HEK293 (cell line): Measurements from ENCODE around the gene ELOVL1.

Experiments used
- HOXD13 ChIP-seq: sonication (generic); formaldehyde crosslinking; IDR thresholded peaks from 2 replicates; pipeline ENCODE4 v1.8.0; 2022; ENCODE audit warnings: missing genetic modification reagents, borderline replicate concordance
- OSR2 ChIP-seq: fragments of 450-650 bp; formaldehyde crosslinking; IDR thresholded peaks from 2 replicates; pipeline ENCODE4 v1.5.1; 2016; ENCODE audit warnings: missing biosample characterization, missing genetic modification characterization
- SETDB1 ChIP-seq: IDR thresholded peaks from one replicate; pipeline ENCODE4 v1.6.1; 2017; ENCODE audit warnings: mild to moderate bottlenecking, low read length, moderate library complexity, mixed read lengths; ENCODE audit not compliant: insufficient read length
- ZBTB11 ChIP-seq: fragments of 450-650 bp; formaldehyde crosslinking; conservative IDR thresholded peaks from 2 replicates; pipeline ENCODE4 v1.5.1; 2016; ENCODE audit warnings: low read depth, missing biosample characterization, missing genetic modification characterization
- ZBTB44 ChIP-seq: fragments of 450-650 bp; IDR thresholded peaks from 2 replicates; pipeline ENCODE4 v1.5.1; 2018; ENCODE audit warnings: missing biosample characterization, mild to moderate bottlenecking, missing genetic modification characterization
- ZBTB48 ChIP-seq: fragments of 450-650 bp; formaldehyde crosslinking; IDR thresholded peaks from 2 replicates; pipeline ENCODE4 v1.5.1; 2016; ENCODE audit warnings: missing biosample characterization, missing genetic modification characterization
- ZEB2 ChIP-seq: fragments of 450-650 bp; formaldehyde crosslinking; IDR thresholded peaks from 2 replicates; pipeline ENCODE4 v1.5.1; 2016; ENCODE audit warnings: missing biosample characterization, missing genetic modification characterization
- ZFHX2 ChIP-seq: fragments of 450-650 bp; formaldehyde crosslinking; conservative IDR thresholded peaks from 2 replicates; pipeline ENCODE4 v1.5.1; 2016; ENCODE audit warnings: missing biosample characterization, missing genetic modification characterization
- ZFP3 ChIP-seq: fragments of 450-650 bp; formaldehyde crosslinking; IDR thresholded peaks from 2 replicates; pipeline ENCODE4 v1.5.1; 2016; ENCODE audit warnings: low read depth, missing biosample characterization, missing genetic modification characterization
- ZFP41 ChIP-seq: fragments of 450-650 bp; formaldehyde crosslinking; IDR thresholded peaks from 2 replicates; pipeline ENCODE4 v1.5.1; 2016; ENCODE audit warnings: missing biosample characterization, missing genetic modification characterization, borderline replicate concordance
- ZNF133 ChIP-seq: fragments of 450-650 bp; formaldehyde crosslinking; IDR thresholded peaks from 2 replicates; pipeline ENCODE4 v1.5.1; 2016; ENCODE audit warnings: missing biosample characterization, missing genetic modification characterization
- ZNF184 ChIP-seq: fragments of 450-650 bp; IDR thresholded peaks from 2 replicates; pipeline ENCODE4 v1.5.1; 2018; ENCODE audit warnings: missing biosample characterization, mild to moderate bottlenecking, missing genetic modification characterization
- ZNF2 ChIP-seq: fragments of 450-650 bp; formaldehyde crosslinking; IDR thresholded peaks from 2 replicates; pipeline ENCODE4 v1.5.1; 2016; ENCODE audit warnings: missing biosample characterization, missing genetic modification characterization
- ZNF202 ChIP-seq: fragments of 450-650 bp; formaldehyde crosslinking; IDR thresholded peaks from 2 replicates; pipeline ENCODE4 v1.5.1; 2016; ENCODE audit warnings: missing biosample characterization, missing genetic modification characterization, borderline replicate concordance
- ZNF211 ChIP-seq: fragments of 450-650 bp; formaldehyde crosslinking; IDR thresholded peaks from 2 replicates; pipeline ENCODE4 v1.5.1; 2016; ENCODE audit warnings: low read depth, missing biosample characterization, missing genetic modification characterization
- ZNF221 ChIP-seq: fragments of 450-650 bp; formaldehyde crosslinking; IDR thresholded peaks from 2 replicates; pipeline ENCODE4 v1.5.1; 2017; ENCODE audit warnings: missing biosample characterization, missing genetic modification characterization, borderline replicate concordance
- ZNF26 ChIP-seq: fragments of 450-650 bp; formaldehyde crosslinking; IDR thresholded peaks from 2 replicates; pipeline ENCODE4 v1.5.1; 2016; ENCODE audit warnings: missing biosample characterization, missing genetic modification characterization
- ZNF266 ChIP-seq: fragments of 450-650 bp; formaldehyde crosslinking; IDR thresholded peaks from 2 replicates; pipeline ENCODE4 v1.5.1; 2016; ENCODE audit warnings: missing biosample characterization, missing genetic modification characterization, low read depth
- ZNF302 ChIP-seq: fragments of 450-650 bp; formaldehyde crosslinking; IDR thresholded peaks from 2 replicates; pipeline ENCODE4 v1.5.1; 2016; ENCODE audit warnings: missing biosample characterization, missing genetic modification characterization, low read depth
- ZNF311 ChIP-seq: fragments of 450-650 bp; formaldehyde crosslinking; IDR thresholded peaks from 2 replicates; pipeline ENCODE4 v1.5.1; 2017; ENCODE audit warnings: missing biosample characterization, missing genetic modification characterization, borderline replicate concordance
- ZNF394 ChIP-seq: fragments of 450-650 bp; formaldehyde crosslinking; IDR thresholded peaks from 2 replicates; pipeline ENCODE4 v1.5.1; 2016; ENCODE audit warnings: missing biosample characterization, missing genetic modification characterization, mild to moderate bottlenecking, moderate library complexity, borderline replicate concordance
- ZNF398 ChIP-seq: fragments of 450-650 bp; formaldehyde crosslinking; IDR thresholded peaks from 2 replicates; pipeline ENCODE4 v1.5.1; 2017; ENCODE audit warnings: missing biosample characterization, missing genetic modification characterization
- ZNF423 ChIP-seq: fragments of 450-650 bp; formaldehyde crosslinking; IDR thresholded peaks from 2 replicates; pipeline ENCODE4 v1.5.1; 2016; ENCODE audit warnings: missing biosample characterization, missing genetic modification characterization
- ZNF645 ChIP-seq: fragments of 450-650 bp; formaldehyde crosslinking; IDR thresholded peaks from 2 replicates; pipeline ENCODE4; 2016; ENCODE audit warnings: missing biosample characterization, missing genetic modification characterization
- ZNF658 ChIP-seq: fragments of 450-650 bp; formaldehyde crosslinking; IDR thresholded peaks from 2 replicates; pipeline ENCODE4; 2016; ENCODE audit warnings: missing biosample characterization, missing genetic modification characterization
- ZNF660 ChIP-seq: fragments of 450-650 bp; IDR thresholded peaks from 2 replicates; pipeline ENCODE4 v1.5.1; 2018; ENCODE audit warnings: missing biosample characterization, mild to moderate bottlenecking, missing genetic modification characterization
- ZNF747 ChIP-seq: fragments of 450-650 bp; formaldehyde crosslinking; IDR thresholded peaks from 2 replicates; pipeline ENCODE4 v1.5.1; 2016; ENCODE audit warnings: missing biosample characterization, missing genetic modification characterization
- ZNF768 ChIP-seq: fragments of 450-650 bp; formaldehyde crosslinking; IDR thresholded peaks from 2 replicates; pipeline ENCODE4 v1.5.1; 2018; ENCODE audit warnings: missing biosample characterization, mild to moderate bottlenecking, missing genetic modification characterization
- ZNF843 ChIP-seq: fragments of 450-650 bp; formaldehyde crosslinking; IDR thresholded peaks from 2 replicates; pipeline ENCODE4 v1.5.1; 2016; ENCODE audit warnings: missing biosample characterization, missing genetic modification characterization
- ZSCAN16 ChIP-seq: fragments of 450-650 bp; formaldehyde crosslinking; IDR thresholded peaks from 2 replicates; pipeline ENCODE4 v1.5.1; 2016; ENCODE audit warnings: missing biosample characterization, missing genetic modification characterization

ELOVL1 gene

GRCh38 chr1:43389326-43390313 lies 21.8 kb upstream of the ELOVL1 start, which contains the start of the genes MED8 and SZT2 (continued):
- peak; percentile 90 for TF ChIP-seq ZBTB11 (tag by site-specific recombination)
- no peak for TF ChIP-seq ZNF747 (tag by site-specific recombination)
- TF ChIP-seq ZBTB44 (tag by site-specific recombination), result no peak
- TF ChIP-seq ZNF2 (tag by site-specific recombination), result peak; percentile 35
- no peak; the same call in 1 of the 2 replicates for TF ChIP-seq ZFP41
- TF ChIP-seq ZNF302, result no peak
- TF ChIP-seq ZNF660, result no peak
- TF ChIP-seq ZNF768 (tag by site-specific recombination), result no peak
- peak; percentile 69 for TF ChIP-seq ZBTB48 (tag by site-specific recombination)
- TF ChIP-seq ZNF184 (tag by site-specific recombination), result no peak
- TF ChIP-seq ZSCAN16 (tag by site-specific recombination), result 0 out of 2 replicates have a peak, but pooled peaks have one; percentile 25
- TF ChIP-seq ZFP3 (tag by site-specific recombination), result no peak
- TF ChIP-seq ZNF394, result peak; percentile 37; the same call in 1 of the 2 replicates
- TF ChIP-seq ZNF26 (tag by site-specific recombination), result no peak
- TF ChIP-seq ZNF133 (tag by site-specific recombination), result no peak
- no peak for TF ChIP-seq ZNF202
- TF ChIP-seq ZNF423 (tag by site-specific recombination), result 0 out of 2 replicates have a peak, but pooled peaks have one; percentile 27
- no peak for TF ChIP-seq ZNF658
- TF ChIP-seq SETDB1, result no peak
- TF ChIP-seq ZNF311 (tag by site-specific recombination), result no peak
- TF ChIP-seq OSR2, result peak; percentile 49; the same call in 1 of the 2 replicates
- TF ChIP-seq ZNF843 (tag by site-specific recombination), result 0 out of 2 replicates have a peak, but pooled peaks have one; percentile 39
- peak; percentile 80 for TF ChIP-seq ZEB2 (tag by site-specific recombination)
- no peak for TF ChIP-seq ZNF211 (tag by site-specific recombination)
- no peak for TF ChIP-seq HOXD13 (CRISPR knock-in tag)
- TF ChIP-seq ZNF266, result no peak
- TF ChIP-seq ZNF398, result peak; percentile 47; the same call in 1 of the 2 replicates
- peak; percentile 94 for TF ChIP-seq ZFHX2 (tag by site-specific recombination)
- TF ChIP-seq ZNF221, result no peak
- TF ChIP-seq ZNF645 (tag by site-specific recombination), result no peak
